GM19438 (cell line): ENCODE data around the gene C6orf58.
"Not testable (repeated sequence)": the region's sequence is repeated elsewhere in the genome, so short reads cannot be mapped to it uniquely, and the experiment has no call there.

Source experiments
- ATAC-seq: cut with Tn5 transposase; IDR thresholded peaks from one replicate; pipeline ENCODE4 v1.9.1; 2021; ENCODE audit warnings: low read depth; ENCODE audit not compliant: unreplicated experiment

Gene C6orf58

GRCh38 chr6:127589135-127589534, 12.2 kb downstream of the C6orf58 start:
- ATAC-seq = no peak

- ATAC-seq = no peak
Observed at GRCh38 chr6:127590344-127590743, 13.4 kb downstream of the C6orf58 start.

- no peak for ATAC-seq
Observed at GRCh38 chr6:127592964-127593363, 16.0 kb downstream of the C6orf58 start.

- ATAC-seq = not testable (repeated sequence)
Observed at GRCh38 chr6:127593456-127593855, 16.5 kb downstream of the C6orf58 start.

- no peak for ATAC-seq
Observed at GRCh38 chr6:127606131-127606562, 29.2 kb downstream of the C6orf58 start.

- ATAC-seq = no peak
Observed at GRCh38 chr6:127608554-127609270, 31.7 kb downstream of the C6orf58 start.

- ATAC-seq = no peak
Observed at GRCh38 chr6:127618729-127619128, 41.8 kb downstream of the C6orf58 start.

GRCh38 chr6:127630800-127631199, 53.8 kb downstream of the C6orf58 start:
- no peak for ATAC-seq

GRCh38 chr6:127634178-127634577, 57.2 kb downstream of the C6orf58 start:
- ATAC-seq = no peak

GRCh38 chr6:127635091-127635490, 58.1 kb downstream of the C6orf58 start:
- no peak for ATAC-seq

GRCh38 chr6:127637830-127638409, 60.9 kb downstream of the C6orf58 start:
- ATAC-seq = no peak
